Lung (tissue), 13 donors: Measurements from ENCODE around the gene VGLL2. TPM values are rescaled to one million over a fixed set of nuclear protein-coding genes. Genes with fewer than 3 reads are reported as not detected.

Source experiments
- ATAC-seq: fragments of 200-7000 bp; cut with Tn5 transposase; one replicate; pipeline ENCODE4 v1.9.1; 2020; ENCODE audit warnings: moderate number of reproducible peaks; ENCODE audit not compliant: insufficient read depth, low FRiP score
- DNase-seq, 3 donors: peaks; one replicate each; pipeline ENCODE4 v3.0.0-alpha.2; 2013 to 2017
- H3K27ac ChIP-seq, 2 donors: one replicate each; pipeline ENCODE4 v1.5.1; 2013; ENCODE audit warnings: mild to moderate bottlenecking in 2 of 2, moderate library complexity in 2 of 2, control low read depth in 1 of 2, inconsistent platforms in 1 of 2, low read depth in 1 of 2, low read length in 1 of 2
- H3K27me3 ChIP-seq, 3 donors: one replicate each; pipeline ENCODE4 v1.5.1; 2013; ENCODE audit warnings: low read length in 2 of 3; ENCODE audit not compliant: control insufficient read depth in 3 of 3, insufficient read depth in 3 of 3
- H3K36me3 ChIP-seq, 4 donors: one replicate each; pipeline ENCODE4 v1.5.1; 2013; ENCODE audit warnings: low read length in 4 of 4, mild to moderate bottlenecking in 1 of 4, moderate library complexity in 1 of 4; ENCODE audit not compliant: control insufficient read depth in 4 of 4, insufficient read depth in 4 of 4
- H3K4me1 ChIP-seq, 5 donors: one replicate each; pipeline ENCODE4 v1.5.1; 2013; ENCODE audit warnings: low read length in 5 of 5, mild to moderate bottlenecking in 2 of 5, moderate library complexity in 1 of 5; ENCODE audit not compliant: control insufficient read depth in 5 of 5, insufficient read depth in 5 of 5
- H3K4me3 ChIP-seq: one replicate; pipeline ENCODE4 v1.5.1; 2013; ENCODE audit warnings: mild to moderate bottlenecking, control low read depth, moderate library complexity
- H3K9ac ChIP-seq, 2 donors: one replicate each; pipeline ENCODE4 v1.5.1; 2013; ENCODE audit warnings: low read length in 2 of 2, control low read depth in 1 of 2; ENCODE audit not compliant: insufficient read depth in 1 of 2
- H3K9me3 ChIP-seq, 4 donors: one replicate each; pipeline ENCODE4 v1.5.1; 2013; ENCODE audit warnings: low read length in 3 of 4, mild to moderate bottlenecking in 1 of 4, moderate library complexity in 1 of 4; ENCODE audit not compliant: control insufficient read depth in 4 of 4, insufficient read depth in 3 of 4
- WGBS, 2 donors: extraction: QIAGEN DNeasy Blood & Tissue Kit; methylation state at CpG; one replicate each; pipeline ENCODE4 v1.1.7; 2013; 5-methylcytosine and 5-hydroxymethylcytosine counted together
- polyA plus RNA-seq, 2 donors: library from polyadenylated mRNA; stranded (reverse); fragments of 200-250 nt; gene quantifications; one replicate each; pipeline ENCODE4 v1.2.1, GENCODE V29; 2013
- small RNA-seq: library from RNA; depleted of rRNA; stranded (forward); fragments of <200 nt; gene quantifications from one replicate; pipeline ENCODE3, GENCODE V24; 2014; ENCODE audit warnings: low replicate concordance
- total RNA-seq, 2 donors: library from RNA; depleted of rRNA in 1 of 2; stranded (reverse); fragments of >200 nt in 1 of 2; gene quantifications; one replicate each; pipeline ENCODE4 v1.2.1, GENCODE V29; 2014 to 2021
- TF ChIP-seq, protein P1 (sequence below): IDR thresholded peaks from 2 replicates; pipeline ENCODE4 v1.5.1; 2012; ENCODE audit warnings: mild to moderate bottlenecking; ENCODE audit errors: control extremely low read depth, extremely low read depth
- donor health status: control.
- donor health status: control.
- donor health status: Bipolar disorder and iron deficiency.
- donor health status: healthy.
- donor health status: DM: yes; HTN: yes; CAD: no.

Gene VGLL2
- total and polyA plus RNA-seq, 4 donors, result not detected

GRCh38 chr6:117311726-117312125 lies 46.4 kb downstream of the VGLL2 start:
- no peak overlapping the region for H3K9ac ChIP-seq
- WGBS, 2 donors, result 90 to 100% methylated on average over 1 of the region's 1 CpG
- no peaks in the 10 kb centered on the region for H3K36me3 ChIP-seq
- H3K27ac ChIP-seq, result no peak overlapping the region
- H3K4me3 ChIP-seq, result no peak overlapping the region
- no peaks in the 10 kb centered on the region for H3K9me3 ChIP-seq
- no peaks in the 10 kb centered on the region for H3K27me3 ChIP-seq
- no peaks in the 10 kb centered on the region for H3K4me1 ChIP-seq
- TF ChIP-seq, protein P1, sequence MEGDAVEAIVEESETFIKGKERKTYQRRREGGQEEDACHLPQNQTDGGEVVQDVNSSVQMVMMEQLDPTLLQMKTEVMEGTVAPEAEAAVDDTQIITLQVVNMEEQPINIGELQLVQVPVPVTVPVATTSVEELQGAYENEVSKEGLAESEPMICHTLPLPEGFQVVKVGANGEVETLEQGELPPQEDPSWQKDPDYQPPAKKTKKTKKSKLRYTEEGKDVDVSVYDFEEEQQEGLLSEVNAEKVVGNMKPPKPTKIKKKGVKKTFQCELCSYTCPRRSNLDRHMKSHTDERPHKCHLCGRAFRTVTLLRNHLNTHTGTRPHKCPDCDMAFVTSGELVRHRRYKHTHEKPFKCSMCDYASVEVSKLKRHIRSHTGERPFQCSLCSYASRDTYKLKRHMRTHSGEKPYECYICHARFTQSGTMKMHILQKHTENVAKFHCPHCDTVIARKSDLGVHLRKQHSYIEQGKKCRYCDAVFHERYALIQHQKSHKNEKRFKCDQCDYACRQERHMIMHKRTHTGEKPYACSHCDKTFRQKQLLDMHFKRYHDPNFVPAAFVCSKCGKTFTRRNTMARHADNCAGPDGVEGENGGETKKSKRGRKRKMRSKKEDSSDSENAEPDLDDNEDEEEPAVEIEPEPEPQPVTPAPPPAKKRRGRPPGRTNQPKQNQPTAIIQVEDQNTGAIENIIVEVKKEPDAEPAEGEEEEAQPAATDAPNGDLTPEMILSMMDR, result no peak
- ATAC-seq (no peak), DNase-seq (no peak)

GRCh38 chr6:117317261-117317660 lies 51.9 kb downstream of the VGLL2 start:
- Histone ChIP-seq H3K4me3 (no peak overlapping the region), H3K4me1 (no peaks in the 10 kb centered on the region), H3K9ac (no peak overlapping the region), H3K9me3 (no peaks in the 10 kb centered on the region), H3K27me3 (no peaks in the 10 kb centered on the region), H3K27ac (no peak overlapping the region), H3K36me3 (no peaks in the 10 kb centered on the region)
- 43 to 56% methylated on average over 4 of the region's 4 CpGs for WGBS, 2 donors
- TF ChIP-seq, protein P1, result no peak
- ATAC-seq (no peak), DNase-seq (peak in 2 of 3 donors; percentile 3 to 30)

Small RNA genes lying within 50 kb of the gene (small RNA-seq; reads per million reads assigned to genes)
- not detected for gene RN7SKP18

Other genes starting within 250 kb of the VGLL2 start
- 100 to 1,000 TPM in 1 of 2 donors, 10 to 100 TPM in 1; 73.7 to 263 TPM for gene ROS1, start 160.4 kb downstream of the VGLL2 start, total RNA-seq
- 10 to 100 TPM; 15.5 to 45.0 TPM for gene ROS1, start 160.4 kb downstream of the VGLL2 start, polyA plus RNA-seq
- 10 to 100 TPM; 14.6 to 38.1 TPM for gene DCBLD1, start 217.1 kb downstream of the VGLL2 start, total RNA-seq
- 10 to 100 TPM; 10.0 to 11.4 TPM for gene DCBLD1, start 217.1 kb downstream of the VGLL2 start, polyA plus RNA-seq